Neural progenitor cell (in vitro differentiated cells): ENCODE results near the gene FABP7. TPM values are rescaled to one million over a fixed set of nuclear protein-coding genes. Genes with fewer than 3 reads are reported as not detected.
A peak's percentile ranks its signal among the peaks of the same experiment; 100 is the strongest.

ENCODE experiments used
- DNase-seq: peaks from one replicate; pipeline ENCODE4 v3.0.0-alpha.2; 2016; ENCODE audit warnings: low spot score
- H2AFZ ChIP-seq: fragments of 200-600 bp; sonication (generic); replicated peaks from 2 replicates; pipeline ENCODE4 v1.6.1; 2016; ENCODE audit warnings: antibody characterized with exemption
- H3F3A ChIP-seq: fragments of 200-600 bp; sonication (generic); 2 replicates; pipeline ENCODE4 v1.6.1; 2016; ENCODE audit warnings: antibody characterized with exemption, low read depth
- H3K27ac ChIP-seq: fragments of 200-600 bp; sonication (generic); 2 replicates; pipeline ENCODE4 v1.5.1; 2016; ENCODE audit warnings: mild to moderate bottlenecking
- H3K27me3 ChIP-seq: fragments of 200-600 bp; sonication (generic); 2 replicates; pipeline ENCODE4 v1.6.1; 2016; ENCODE audit warnings: mild to moderate bottlenecking, moderate library complexity
- H3K36me3 ChIP-seq: fragments of 200-600 bp; sonication (generic); 2 replicates; pipeline ENCODE4 v1.5.1; 2016
- H3K4me1 ChIP-seq: fragments of 200-600 bp; sonication (generic); 2 replicates; pipeline ENCODE4 v1.6.1; 2016; ENCODE audit warnings: mixed run types
- H3K4me2 ChIP-seq: fragments of 200-600 bp; sonication (generic); 2 replicates; pipeline ENCODE4 v1.6.1; 2016
- H3K4me3 ChIP-seq: fragments of 200-600 bp; sonication (generic); 2 replicates; pipeline ENCODE4 v1.5.1; 2016
- H3K79me2 ChIP-seq: fragments of 200-600 bp; sonication (generic); 2 replicates; pipeline ENCODE4 v1.6.1; 2016; ENCODE audit warnings: low read depth
- H3K9ac ChIP-seq: fragments of 200-600 bp; sonication (generic); 2 replicates; pipeline ENCODE4 v1.6.1; 2016
- H3K9me3 ChIP-seq: fragments of 200-600 bp; sonication (generic); 2 replicates; pipeline ENCODE4 v1.5.1; 2016; ENCODE audit warnings: low read depth
- H4K20me1 ChIP-seq: fragments of 200-600 bp; sonication (generic); 2 replicates; pipeline ENCODE4 v1.6.1; 2016; ENCODE audit warnings: low read depth
- H3K27ac Mint-ChIP-seq: 3 replicates; pipeline ENCODE4 v1.8.0; 2021; ENCODE audit warnings: mixed read lengths
- H3K27me3 Mint-ChIP-seq: 2 replicates; pipeline ENCODE4 v1.8.0; 2022; ENCODE audit warnings: low read depth, mild to moderate bottlenecking, inconsistent platforms, moderate library complexity, mixed read lengths; ENCODE audit not compliant: insufficient read depth
- H3K36me3 Mint-ChIP-seq: 3 replicates; pipeline ENCODE4 v1.8.0; 2021; ENCODE audit warnings: mixed read lengths
- H3K4me1 Mint-ChIP-seq: 3 replicates; pipeline ENCODE4 v1.8.0; 2021; ENCODE audit warnings: mixed read lengths
- H3K4me3 Mint-ChIP-seq: 3 replicates; pipeline ENCODE4 v1.8.0; 2021; ENCODE audit warnings: mild to moderate bottlenecking, moderate library complexity, mixed read lengths
- H3K9me3 Mint-ChIP-seq: 3 replicates; pipeline ENCODE4 v1.8.0; 2020; ENCODE audit warnings: mixed read lengths
- CTCF ChIP-seq: fragments of 200-600 bp; sonication (generic); IDR thresholded peaks from 2 replicates; pipeline ENCODE4 v1.5.1; 2017; ENCODE audit warnings: antibody characterized with exemption, mild to moderate bottlenecking
- EZH2 ChIP-seq: fragments of 200-600 bp; sonication (generic); IDR thresholded peaks from 2 replicates; pipeline ENCODE4 v1.6.1; 2017; ENCODE audit warnings: antibody characterized with exemption, mild to moderate bottlenecking, moderate library complexity
- EZH2phosphoT487 ChIP-seq: fragments of 200-600 bp; sonication (generic); IDR thresholded peaks from 2 replicates; pipeline ENCODE4 v1.6.1; 2017; ENCODE audit warnings: antibody characterized with exemption
- total RNA-seq: library from RNA; depleted of rRNA; stranded (reverse); fragments of >200 nt; gene quantifications from 2 replicates; pipeline ENCODE4 v1.2.3, GENCODE V29; 2015; ENCODE audit warnings: low replicate concordance

Gene FABP7
- total RNA-seq, 1 donor from 2014 or later: 58.2 TPM

- peak overlapping the region; percentile 87 for H3K4me3 Mint-ChIP-seq
- Histone ChIP-seq H3K36me3 (no peaks in the 10 kb centered on the region), H2AFZ (peak overlapping the region; percentile 55), H3K9ac (no peak overlapping the region), H3F3A (peaks cover 34% of the 10 kb centered on the region), H3K4me1 (peaks cover 37% of the 10 kb centered on the region), H3K79me2 (no peaks in the 10 kb centered on the region), H3K27ac (no peak overlapping the region), H3K27me3 (no peaks in the 10 kb centered on the region), H3K9me3 (no peaks in the 10 kb centered on the region), H3K4me2 (no peak overlapping the region), H4K20me1 (no peaks in the 10 kb centered on the region), H3K4me3 (no peak overlapping the region)
- peak overlapping the region; percentile 98 for H3K27ac Mint-ChIP-seq
- H3K4me1 Mint-ChIP-seq: peaks cover 40% of the 10 kb centered on the region
- no peak for DNase-seq
- peaks cover 2% of the 10 kb centered on the region for H3K9me3 Mint-ChIP-seq
- TF ChIP-seq CTCF (no peak), EZH2 (no peak), EZH2phosphoT487 (no peak)
- H3K27me3 Mint-ChIP-seq: peaks cover 7% of the 10 kb centered on the region
- H3K36me3 Mint-ChIP-seq: no peaks in the 10 kb centered on the region
Observed at GRCh38 chr6:122778302-122778701, 1.2 kb upstream of the FABP7 start.

GRCh38 chr6:122778985-122779661, 393 bp upstream of the FABP7 start:
- Mint-ChIP-seq H3K27me3 (peaks cover 7% of the 10 kb centered on the region), H3K9me3 (peaks cover 2% of the 10 kb centered on the region), H3K4me3 (peak overlapping the region; percentile 87), H3K4me1 (peaks cover 40% of the 10 kb centered on the region), H3K36me3 (no peaks in the 10 kb centered on the region), H3K27ac (peak overlapping the region; percentile 98)
- Histone ChIP-seq H4K20me1 (no peaks in the 10 kb centered on the region), H3F3A (peaks cover 34% of the 10 kb centered on the region), H3K4me2 (peak overlapping the region; percentile 80), H3K4me3 (peak overlapping the region; percentile 31), H3K4me1 (peaks cover 37% of the 10 kb centered on the region), H3K27ac (peak overlapping the region; percentile 91), H3K79me2 (no peaks in the 10 kb centered on the region), H3K27me3 (no peaks in the 10 kb centered on the region), H3K36me3 (no peaks in the 10 kb centered on the region), H3K9me3 (no peaks in the 10 kb centered on the region), H2AFZ (peak overlapping the region; percentile 33), H3K9ac (no peak overlapping the region)
- TF ChIP-seq EZH2: no peak
- no peak for TF ChIP-seq CTCF
- TF ChIP-seq EZH2phosphoT487: no peak
- DNase-seq: peak; percentile 90

- Mint-ChIP-seq H3K4me1 (peaks cover 40% of the 10 kb centered on the region), H3K9me3 (peaks cover 2% of the 10 kb centered on the region), H3K27ac (peak overlapping the region; percentile 98), H3K4me3 (peak overlapping the region; percentile 87), H3K36me3 (no peaks in the 10 kb centered on the region), H3K27me3 (peaks cover 7% of the 10 kb centered on the region)
- H3K27me3 ChIP-seq: no peaks in the 10 kb centered on the region
- H3K9me3 ChIP-seq: no peaks in the 10 kb centered on the region
- H3K36me3 ChIP-seq: no peaks in the 10 kb centered on the region
- peak overlapping the region; percentile 80 for H3K4me2 ChIP-seq
- peaks cover 34% of the 10 kb centered on the region for H3F3A ChIP-seq
- peak overlapping the region; percentile 33 for H2AFZ ChIP-seq
- DNase-seq: no peak
- H3K4me1 ChIP-seq: peaks cover 37% of the 10 kb centered on the region
- no peaks in the 10 kb centered on the region for H3K79me2 ChIP-seq
- H4K20me1 ChIP-seq: no peaks in the 10 kb centered on the region
- peak overlapping the region; percentile 31 for H3K4me3 ChIP-seq
- H3K27ac ChIP-seq: peak overlapping the region; percentile 91
- TF ChIP-seq EZH2: no peak
- no peak for TF ChIP-seq EZH2phosphoT487
- no peak for TF ChIP-seq CTCF
- H3K9ac ChIP-seq: no peak overlapping the region
Observed at GRCh38 chr6:122780114-122780513, 598 bp downstream of the FABP7 start.
